Astrocyte (in vitro differentiated cells and primary cell): ENCODE data around the gene TEX36. TPM values are rescaled to one million over a fixed set of nuclear protein-coding genes. Genes with fewer than 3 reads are reported as not detected.
"Not testable (repeated sequence)": the region's sequence is repeated elsewhere in the genome, so short reads cannot be mapped to it uniquely, and the experiment has no call there.

ENCODE experiments used
- DNase-seq: peaks from one replicate; pipeline ENCODE4 v3.0.0-alpha.2; 2010; ENCODE audit warnings: low read depth
- FAIRE-seq: peaks from 2 replicates; lab custom pipeline; 2011; peaks lifted over from hg19 to GRCh38; lab: Jason Lieb, UNC
- H2AFZ ChIP-seq: 2 replicates; pipeline ENCODE4 v1.6.0; 2012; ENCODE audit warnings: low read depth, low read length, inconsistent platforms
- H3K27ac ChIP-seq: 2 replicates; pipeline ENCODE4 v1.5.1; 2011; ENCODE audit warnings: low read depth, low read length, inconsistent platforms
- H3K27me3 ChIP-seq: 2 replicates; pipeline ENCODE4 v1.6.0; 2011; ENCODE audit warnings: low read length, inconsistent platforms; ENCODE audit not compliant: insufficient read depth
- H3K36me3 ChIP-seq: 2 replicates; pipeline ENCODE4 v1.5.1; 2011; ENCODE audit warnings: low read length, inconsistent platforms; ENCODE audit not compliant: insufficient read depth
- H3K4me1 ChIP-seq: 2 replicates; pipeline ENCODE4 v1.5.1; 2011; ENCODE audit warnings: low read length, inconsistent platforms; ENCODE audit not compliant: insufficient read depth
- H3K4me2 ChIP-seq: 2 replicates; pipeline ENCODE4 v1.6.0; 2012; ENCODE audit warnings: low read length, inconsistent platforms
- H3K4me3 ChIP-seq: 2 replicates; pipeline ENCODE4 v1.5.1; 2011; ENCODE audit warnings: low read depth, mild to moderate bottlenecking, low read length, inconsistent platforms; ENCODE audit not compliant: insufficient read depth
- H3K79me2 ChIP-seq: 2 replicates; pipeline ENCODE4 v1.6.0; 2012; ENCODE audit warnings: mild to moderate bottlenecking, low read length, inconsistent platforms; ENCODE audit not compliant: insufficient read depth
- H3K9ac ChIP-seq: 2 replicates; pipeline ENCODE4 v1.6.0; 2012; ENCODE audit warnings: mild to moderate bottlenecking, low read length, inconsistent platforms
- H3K9me3 ChIP-seq: 2 replicates; pipeline ENCODE4 v1.5.1; 2012; ENCODE audit warnings: low read depth, mild to moderate bottlenecking, low read length, inconsistent platforms; ENCODE audit not compliant: insufficient read depth
- H4K20me1 ChIP-seq: 2 replicates; pipeline ENCODE4 v1.6.0; 2012; ENCODE audit warnings: low read length, inconsistent platforms; ENCODE audit not compliant: insufficient read depth
- H3K27ac Mint-ChIP-seq: one replicate; pipeline ENCODE4 v1.8.0; 2021; ENCODE audit warnings: mild to moderate bottlenecking, mixed read lengths; ENCODE audit not compliant: unreplicated experiment
- H3K27me3 Mint-ChIP-seq: one replicate; pipeline ENCODE4 v1.8.0; 2021; ENCODE audit warnings: low read depth, mixed read lengths; ENCODE audit not compliant: unreplicated experiment
- H3K36me3 Mint-ChIP-seq: one replicate; pipeline ENCODE4 v1.8.0; 2021; ENCODE audit warnings: low read depth, mixed read lengths; ENCODE audit not compliant: unreplicated experiment
- H3K4me1 Mint-ChIP-seq: one replicate; pipeline ENCODE4 v1.8.0; 2021; ENCODE audit warnings: low read depth, mixed read lengths; ENCODE audit not compliant: unreplicated experiment
- H3K4me3 Mint-ChIP-seq: one replicate; pipeline ENCODE4 v1.8.0; 2021; ENCODE audit warnings: mild to moderate bottlenecking, moderate library complexity, mixed read lengths; ENCODE audit not compliant: unreplicated experiment
- H3K9me3 Mint-ChIP-seq: one replicate; pipeline ENCODE4 v1.8.0; 2021; ENCODE audit warnings: mild to moderate bottlenecking, mixed read lengths; ENCODE audit not compliant: unreplicated experiment
- EZH2 ChIP-seq: IDR thresholded peaks from 2 replicates; pipeline ENCODE4 v1.6.1; 2012; ENCODE audit warnings: mild to moderate bottlenecking, low read length, inconsistent platforms; ENCODE audit not compliant: insufficient read depth
- total RNA-seq: library from RNA; stranded (reverse); gene quantifications from 2 replicates; pipeline ENCODE4 v1.2.1, GENCODE V29; 2021
- TF ChIP-seq, protein P1 (sequence below): IDR thresholded peaks from 2 replicates; pipeline ENCODE4 v1.5.1; 2011; ENCODE audit warnings: low read depth, mild to moderate bottlenecking, inconsistent platforms, low read length, moderate library complexity; ENCODE audit not compliant: insufficient read depth

Gene TEX36
- total RNA-seq, 1 donor from 2014 or later, result not detected

DNA sequence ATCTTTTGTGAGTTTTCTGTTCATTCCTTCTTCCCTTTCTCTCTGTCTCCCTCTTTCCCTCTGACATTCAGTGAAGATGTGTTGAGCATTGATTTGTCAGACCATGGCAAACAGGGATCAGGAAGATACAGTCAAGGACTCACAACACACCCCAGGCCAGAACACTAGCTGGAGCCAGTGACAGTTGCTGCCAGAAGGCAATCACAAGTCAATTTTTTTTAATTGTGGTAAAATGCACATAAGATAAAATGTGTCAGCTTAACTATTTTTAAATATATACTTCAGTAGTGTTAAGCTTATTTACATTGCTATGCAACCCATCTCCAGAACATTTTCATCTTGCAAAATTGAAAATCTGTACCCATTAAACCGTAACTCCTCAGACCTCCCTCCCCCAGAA is 62.6 kb downstream of the TEX36 start:
- H3K9ac ChIP-seq, result no peak overlapping the region
- H3K36me3 ChIP-seq, result no peaks in the 10 kb centered on the region
- no peaks in the 10 kb centered on the region for H3K9me3 ChIP-seq
- peaks cover 3% of the 10 kb centered on the region for H3K27me3 Mint-ChIP-seq
- no peak for DNase-seq
- H3K27me3 ChIP-seq, result no peaks in the 10 kb centered on the region
- no peaks in the 10 kb centered on the region for H4K20me1 ChIP-seq
- H3K4me1 ChIP-seq, result no peaks in the 10 kb centered on the region
- H2AFZ ChIP-seq, result no peak overlapping the region
- no peak for TF ChIP-seq EZH2
- TF ChIP-seq, protein P1, sequence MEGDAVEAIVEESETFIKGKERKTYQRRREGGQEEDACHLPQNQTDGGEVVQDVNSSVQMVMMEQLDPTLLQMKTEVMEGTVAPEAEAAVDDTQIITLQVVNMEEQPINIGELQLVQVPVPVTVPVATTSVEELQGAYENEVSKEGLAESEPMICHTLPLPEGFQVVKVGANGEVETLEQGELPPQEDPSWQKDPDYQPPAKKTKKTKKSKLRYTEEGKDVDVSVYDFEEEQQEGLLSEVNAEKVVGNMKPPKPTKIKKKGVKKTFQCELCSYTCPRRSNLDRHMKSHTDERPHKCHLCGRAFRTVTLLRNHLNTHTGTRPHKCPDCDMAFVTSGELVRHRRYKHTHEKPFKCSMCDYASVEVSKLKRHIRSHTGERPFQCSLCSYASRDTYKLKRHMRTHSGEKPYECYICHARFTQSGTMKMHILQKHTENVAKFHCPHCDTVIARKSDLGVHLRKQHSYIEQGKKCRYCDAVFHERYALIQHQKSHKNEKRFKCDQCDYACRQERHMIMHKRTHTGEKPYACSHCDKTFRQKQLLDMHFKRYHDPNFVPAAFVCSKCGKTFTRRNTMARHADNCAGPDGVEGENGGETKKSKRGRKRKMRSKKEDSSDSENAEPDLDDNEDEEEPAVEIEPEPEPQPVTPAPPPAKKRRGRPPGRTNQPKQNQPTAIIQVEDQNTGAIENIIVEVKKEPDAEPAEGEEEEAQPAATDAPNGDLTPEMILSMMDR, result no peak
- peaks cover 5% of the 10 kb centered on the region for H3K9me3 Mint-ChIP-seq
- FAIRE-seq, result no peak
- H3K4me2 ChIP-seq, result no peak overlapping the region
- H3K36me3 Mint-ChIP-seq, result peaks cover 2% of the 10 kb centered on the region
- no peaks in the 10 kb centered on the region for H3K79me2 ChIP-seq
- no peak overlapping the region for H3K4me3 ChIP-seq
- H3K4me3 Mint-ChIP-seq, result no peak overlapping the region
- peaks cover 5% of the 10 kb centered on the region for H3K4me1 Mint-ChIP-seq
- H3K27ac Mint-ChIP-seq, result no peak overlapping the region
- no peak overlapping the region for H3K27ac ChIP-seq

GRCh38 chr10:125613062-125613461 is 69.9 kb downstream of the TEX36 start:
- not testable (repeated sequence) for FAIRE-seq, H3K4me3 ChIP-seq

GRCh38 chr10:125611756-125612155 is 71.2 kb downstream of the TEX36 start:
- Histone ChIP-seq H3K4me3 (no peak overlapping the region), H3K27ac (no peak overlapping the region), H2AFZ (no peak overlapping the region), H4K20me1 (no peaks in the 10 kb centered on the region), H3K79me2 (no peaks in the 10 kb centered on the region), H3K9me3 (no peaks in the 10 kb centered on the region), H3K4me1 (no peaks in the 10 kb centered on the region), H3K4me2 (no peak overlapping the region), H3K27me3 (no peaks in the 10 kb centered on the region), H3K9ac (no peak overlapping the region), H3K36me3 (no peaks in the 10 kb centered on the region)
- no peaks in the 10 kb centered on the region for H3K9me3 Mint-ChIP-seq
- H3K27me3 Mint-ChIP-seq, result no peaks in the 10 kb centered on the region
- no peak overlapping the region for H3K4me3 Mint-ChIP-seq
- no peak overlapping the region for H3K27ac Mint-ChIP-seq
- no peaks in the 10 kb centered on the region for H3K4me1 Mint-ChIP-seq
- TF ChIP-seq, protein P1, result no peak
- TF ChIP-seq EZH2, result no peak
- DNase-seq (no peak), FAIRE-seq (no peak)
- no peaks in the 10 kb centered on the region for H3K36me3 Mint-ChIP-seq

More at GRCh38 chr10:125613062-125613461, 69.9 kb downstream of the TEX36 start:
- H3K9me3 Mint-ChIP-seq, H3K4me1 Mint-ChIP-seq, H3K4me1 ChIP-seq, H3K27ac Mint-ChIP-seq, H3K36me3 ChIP-seq, H3K4me2 ChIP-seq, H3K27ac ChIP-seq, H4K20me1 ChIP-seq, H3K27me3 ChIP-seq, H2AFZ ChIP-seq, DNase-seq, H3K36me3 Mint-ChIP-seq, H3K79me2 ChIP-seq, H3K27me3 Mint-ChIP-seq, H3K9ac ChIP-seq, H3K9me3 ChIP-seq, H3K4me3 Mint-ChIP-seq: not testable (repeated sequence)
